GM18511 (cell line): Measurements from ENCODE around the gene SHROOM4.

Source experiments
- ATAC-seq: cut with Tn5 transposase; IDR thresholded peaks from one replicate; pipeline ENCODE4 v1.9.1; 2021; ENCODE audit warnings: mild to moderate bottlenecking, moderate library complexity; ENCODE audit not compliant: unreplicated experiment

The SHROOM4 gene

GRCh38 chrX:50707955-50708699 is 105.9 kb downstream of the SHROOM4 start:
- no peak for ATAC-seq

- ATAC-seq = no peak
Measured at GRCh38 chrX:50707405-50707804, 106.6 kb downstream of the SHROOM4 start.

GRCh38 chrX:50705042-50705441 is 109.0 kb downstream of the SHROOM4 start:
- no peak for ATAC-seq

- no peak for ATAC-seq
Measured at GRCh38 chrX:50704360-50704759, 109.6 kb downstream of the SHROOM4 start.

GRCh38 chrX:50700921-50701320 is 113.1 kb downstream of the SHROOM4 start:
- no peak for ATAC-seq

- ATAC-seq = no peak
Measured at GRCh38 chrX:50698944-50699343, 115.0 kb downstream of the SHROOM4 start.

GRCh38 chrX:50697691-50698090 is 116.3 kb downstream of the SHROOM4 start:
- ATAC-seq = no peak

GRCh38 chrX:50691820-50692219 is 122.2 kb downstream of the SHROOM4 start:
- peak; percentile 97 for ATAC-seq

GRCh38 chrX:50684871-50685270 is 129.1 kb downstream of the SHROOM4 start:
- ATAC-seq = no peak

- ATAC-seq = no peak
Measured at GRCh38 chrX:50680990-50681389, 133.0 kb downstream of the SHROOM4 start.

- no peak for ATAC-seq
Measured at GRCh38 chrX:50677789-50678188, 136.2 kb downstream of the SHROOM4 start.

GRCh38 chrX:50671661-50672060 is 142.3 kb downstream of the SHROOM4 start:
- no peak for ATAC-seq

- ATAC-seq = no peak
Measured at GRCh38 chrX:50668860-50669259, 145.1 kb downstream of the SHROOM4 start.

- ATAC-seq = no peak
Measured at GRCh38 chrX:50648156-50648555, 165.8 kb downstream of the SHROOM4 start.

- no peak for ATAC-seq
Measured at GRCh38 chrX:50644496-50644895, 169.5 kb downstream of the SHROOM4 start.

- ATAC-seq = no peak
Measured at GRCh38 chrX:50643525-50644137, 170.4 kb downstream of the SHROOM4 start.

- ATAC-seq = no peak
Measured at GRCh38 chrX:50638123-50638522, 175.9 kb downstream of the SHROOM4 start.

GRCh38 chrX:50635817-50636365 is 178.1 kb downstream of the SHROOM4 start:
- ATAC-seq = no peak

- no peak for ATAC-seq
Measured at GRCh38 chrX:50635162-50635561, 178.8 kb downstream of the SHROOM4 start.

GRCh38 chrX:50629774-50630173 is 184.2 kb downstream of the SHROOM4 start:
- ATAC-seq = no peak

GRCh38 chrX:50627696-50628095 is 186.3 kb downstream of the SHROOM4 start:
- no peak for ATAC-seq

GRCh38 chrX:50626432-50626831 is 187.6 kb downstream of the SHROOM4 start:
- ATAC-seq = no peak
